Measurements from ENCODE around the gene CDC42BPB.

Gene CDC42BPB

DNA sequence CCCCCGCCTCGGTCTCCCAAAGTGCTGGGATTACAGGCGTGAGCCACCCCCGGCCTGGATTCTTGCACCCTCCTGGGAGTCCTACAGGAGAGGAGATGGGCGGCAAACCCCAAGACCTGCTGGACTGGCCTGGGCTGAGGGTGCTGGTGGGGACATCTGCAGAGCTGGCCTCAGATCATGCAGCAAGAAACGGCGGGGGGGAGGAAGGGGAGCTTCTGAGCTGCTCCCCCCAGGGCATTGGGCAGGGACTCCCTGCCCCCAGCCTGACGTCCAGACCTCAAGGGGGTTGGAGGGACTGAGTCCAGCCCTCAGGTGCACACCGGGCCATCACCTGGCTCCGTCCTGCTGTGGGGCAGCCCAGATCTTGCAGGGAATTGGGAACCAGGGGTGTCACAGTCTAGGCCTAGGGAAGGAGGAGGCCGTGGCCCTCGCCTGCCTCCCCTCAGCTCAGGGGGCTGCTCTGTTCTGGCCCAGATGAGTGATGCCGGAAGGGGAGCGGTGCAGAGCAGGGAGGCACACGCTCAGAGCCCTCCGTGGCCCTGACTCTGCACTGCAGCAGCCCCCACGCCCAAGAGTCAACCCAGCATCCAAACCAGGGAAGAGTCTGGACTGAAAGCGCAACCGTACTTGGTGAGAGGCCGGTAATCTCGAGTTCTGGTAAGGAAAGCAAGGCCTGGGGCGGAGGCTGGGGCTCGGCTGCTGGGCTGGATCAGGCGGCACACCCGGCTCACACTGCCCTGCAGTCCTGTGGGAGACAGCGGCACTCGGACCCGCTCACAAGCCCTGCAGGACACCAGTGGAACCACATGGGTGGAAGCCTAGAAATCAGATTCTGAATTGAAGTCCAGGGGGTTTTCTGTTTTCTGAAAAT lies 143.8 kb downstream of the CDC42BPB start:
- no peak overlapping the region for H3K18ac ChIP-seq (ENCODE audit: low read length)
- DNase-seq, result no peak
- no peaks in the 10 kb centered on the region for H3K36me3 ChIP-seq (ENCODE audit: control insufficient read depth, insufficient read depth, low read length)
- H2BK120ac ChIP-seq (ENCODE audit: low read depth, low read length), result no peak overlapping the region
- no peak overlapping the region for H2BK5ac ChIP-seq (ENCODE audit: low read length)
- no peak overlapping the region for H3K9ac ChIP-seq (ENCODE audit: low read length)
- no peak overlapping the region for H3K23ac ChIP-seq (ENCODE audit: low read length)
- no peaks in the 10 kb centered on the region for H3K79me1 ChIP-seq (ENCODE audit: low read length)
- no CpG with 5 or more reads among the region's 28 CpGs for WGBS (ENCODE audit: extremely low coverage, insufficient coverage, low lambda C conversion rate)
- H2AK5ac ChIP-seq (ENCODE audit: low read length), result no peak overlapping the region
- no peak overlapping the region for H2BK15ac ChIP-seq (replicated peaks; ENCODE audit: low read depth)
- no peaks in the 10 kb centered on the region for H3K4me1 ChIP-seq (ENCODE audit: control insufficient read depth, low read depth, low read length)
- H3K27me3 ChIP-seq (ENCODE audit: insufficient read depth, low read length, poor library complexity), result no peaks in the 10 kb centered on the region
- no peak overlapping the region for H3K4ac ChIP-seq (ENCODE audit: low read depth, low read length)
- H3K4me3 ChIP-seq (ENCODE audit: low read length), result no peak overlapping the region
- H3K4me2 ChIP-seq (ENCODE audit: low read length), result no peak overlapping the region
- no peak overlapping the region for H3K56ac ChIP-seq (ENCODE audit: low read length)
- no peak overlapping the region for H4K8ac ChIP-seq (ENCODE audit: low read depth, low read length)
- no peak overlapping the region for H4K5ac ChIP-seq (ENCODE audit: low read length)
- H3K27ac ChIP-seq (ENCODE audit: low read depth, low read length), result no peak overlapping the region
- no peaks in the 10 kb centered on the region for H3K79me2 ChIP-seq (ENCODE audit: control insufficient read depth, insufficient read depth, low read length)

DNA sequence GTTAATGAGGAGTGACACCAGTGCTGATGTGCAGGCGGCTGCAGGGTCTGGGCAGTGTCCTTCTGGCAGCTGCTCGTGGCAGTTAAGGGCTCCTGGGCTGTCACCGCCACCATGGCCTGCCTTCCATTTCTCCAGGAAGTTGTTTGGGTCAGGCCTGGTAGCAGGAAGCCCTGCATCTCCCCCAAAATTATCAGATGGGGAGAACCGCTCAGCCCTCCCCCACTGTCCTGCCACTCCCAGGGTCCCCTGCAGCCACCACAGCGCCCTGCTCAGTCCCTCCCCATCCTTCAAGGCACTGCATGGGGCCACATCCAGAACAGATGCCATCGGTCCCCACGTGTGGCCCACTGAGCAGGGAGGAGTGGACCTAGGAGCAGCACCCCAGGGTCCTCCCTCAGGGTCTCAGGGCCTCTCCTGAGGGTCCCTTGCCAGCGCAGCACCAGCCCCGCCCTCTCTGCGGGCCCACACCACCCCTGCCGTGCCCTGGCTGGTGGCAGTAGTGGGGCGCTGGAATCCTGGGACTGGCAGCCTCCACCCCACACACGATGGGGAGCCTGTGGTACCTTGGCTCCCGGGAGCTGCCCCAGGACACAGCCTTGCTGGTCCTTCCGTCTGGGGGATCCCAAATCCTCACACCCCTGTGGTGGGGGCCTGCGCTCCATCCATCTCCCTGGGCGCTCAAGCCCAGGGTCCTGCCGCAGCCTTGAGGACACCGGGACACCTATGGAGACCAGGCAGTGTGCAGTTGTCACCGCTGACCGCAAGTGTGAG lies 145.2 kb downstream of the CDC42BPB start:
- Histone ChIP-seq H3K23ac (ENCODE audit: low read length) (no peak overlapping the region), H2BK15ac (replicated peaks; ENCODE audit: low read depth) (no peak overlapping the region), H3K79me2 (ENCODE audit: control insufficient read depth, insufficient read depth, low read length) (no peaks in the 10 kb centered on the region), H4K5ac (ENCODE audit: low read length) (no peak overlapping the region), H3K4me2 (ENCODE audit: low read length) (no peak overlapping the region), H3K4me1 (ENCODE audit: control insufficient read depth, low read depth, low read length) (no peaks in the 10 kb centered on the region), H2AK5ac (ENCODE audit: low read length) (no peak overlapping the region), H3K9ac (ENCODE audit: low read length) (no peak overlapping the region), H2BK120ac (ENCODE audit: low read depth, low read length) (no peak overlapping the region), H3K27me3 (ENCODE audit: insufficient read depth, low read length, poor library complexity) (no peaks in the 10 kb centered on the region), H3K56ac (ENCODE audit: low read length) (no peak overlapping the region), H3K18ac (ENCODE audit: low read length) (no peak overlapping the region), H3K4ac (ENCODE audit: low read depth, low read length) (no peak overlapping the region), H3K4me3 (ENCODE audit: low read length) (no peak overlapping the region), H2BK5ac (ENCODE audit: low read length) (no peak overlapping the region), H3K79me1 (ENCODE audit: low read length) (no peaks in the 10 kb centered on the region), H3K27ac (ENCODE audit: low read depth, low read length) (no peak overlapping the region), H4K8ac (ENCODE audit: low read depth, low read length) (no peak overlapping the region), H3K36me3 (ENCODE audit: control insufficient read depth, insufficient read depth, low read length) (no peaks in the 10 kb centered on the region)
- WGBS (ENCODE audit: extremely low coverage, insufficient coverage, low lambda C conversion rate), result no CpG with 5 or more reads among the region's 21 CpGs
- DNase-seq, result no peak

DNA sequence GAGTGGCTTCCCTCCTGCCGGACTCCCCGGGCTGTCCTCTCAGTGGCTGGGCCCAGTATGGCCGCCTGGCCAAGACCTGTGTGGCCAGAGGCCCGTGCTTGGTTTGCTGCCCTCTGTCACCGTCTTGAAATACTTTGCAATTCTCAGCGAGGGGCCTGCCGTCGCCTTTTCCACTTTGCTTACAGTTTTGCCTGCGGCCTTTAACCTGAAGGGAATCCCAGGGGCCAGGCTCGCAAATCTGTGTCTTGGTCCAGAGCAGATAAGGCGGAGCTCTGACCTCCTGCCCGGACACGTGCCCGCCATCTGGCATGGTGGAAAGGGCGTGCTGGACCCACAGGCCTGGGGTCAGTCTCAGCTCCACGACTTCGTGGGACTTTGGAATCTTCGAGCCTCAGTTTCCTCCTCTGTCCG lies 145.8 kb downstream of the CDC42BPB start:
- H3K4me1 ChIP-seq (ENCODE audit: control insufficient read depth, low read depth, low read length), result no peaks in the 10 kb centered on the region
- H4K5ac ChIP-seq (ENCODE audit: low read length), result no peak overlapping the region
- H2BK120ac ChIP-seq (ENCODE audit: low read depth, low read length), result no peak overlapping the region
- H3K79me2 ChIP-seq (ENCODE audit: control insufficient read depth, insufficient read depth, low read length), result no peaks in the 10 kb centered on the region
- H3K27me3 ChIP-seq (ENCODE audit: insufficient read depth, low read length, poor library complexity), result no peaks in the 10 kb centered on the region
- H2BK15ac ChIP-seq (replicated peaks; ENCODE audit: low read depth), result no peak overlapping the region
- H3K36me3 ChIP-seq (ENCODE audit: control insufficient read depth, insufficient read depth, low read length), result no peaks in the 10 kb centered on the region
- no peak for DNase-seq
- H4K8ac ChIP-seq (ENCODE audit: low read depth, low read length), result no peak overlapping the region
- no peak overlapping the region for H3K4me2 ChIP-seq (ENCODE audit: low read length)
- no peak overlapping the region for H3K4me3 ChIP-seq (ENCODE audit: low read length)
- H3K4ac ChIP-seq (ENCODE audit: low read depth, low read length), result no peak overlapping the region
- H3K56ac ChIP-seq (ENCODE audit: low read length), result no peak overlapping the region
- no peak overlapping the region for H3K27ac ChIP-seq (ENCODE audit: low read depth, low read length)
- no peak overlapping the region for H3K9ac ChIP-seq (ENCODE audit: low read length)
- H2AK5ac ChIP-seq (ENCODE audit: low read length), result no peak overlapping the region
- WGBS (ENCODE audit: extremely low coverage, insufficient coverage, low lambda C conversion rate), result no CpG with 5 or more reads among the region's 19 CpGs
- H3K79me1 ChIP-seq (ENCODE audit: low read length), result no peaks in the 10 kb centered on the region
- no peak overlapping the region for H2BK5ac ChIP-seq (ENCODE audit: low read length)
- no peak overlapping the region for H3K23ac ChIP-seq (ENCODE audit: low read length)
- no peak overlapping the region for H3K18ac ChIP-seq (ENCODE audit: low read length)

DNA sequence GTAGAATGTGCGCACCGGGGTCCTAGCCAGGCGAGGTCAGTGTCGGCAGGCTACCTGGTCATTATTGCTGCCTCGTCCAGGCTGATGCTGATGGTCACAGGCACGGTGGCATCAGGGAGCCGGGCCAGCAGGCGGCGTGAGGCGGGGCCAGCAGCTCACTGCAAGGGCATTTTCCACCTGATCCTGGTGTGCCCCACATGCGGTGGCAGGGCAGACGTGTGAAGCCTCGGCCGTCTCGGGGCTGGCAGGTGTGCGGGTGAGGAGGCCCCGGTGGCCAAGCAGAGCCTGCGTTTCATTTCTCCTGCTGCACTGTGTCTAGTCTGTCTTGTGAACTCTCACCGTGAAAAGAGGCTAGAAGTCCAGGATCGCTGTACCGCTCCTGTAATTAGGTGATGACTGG lies 146.9 kb downstream of the CDC42BPB start:
- H2BK120ac ChIP-seq (ENCODE audit: low read depth, low read length), result no peak overlapping the region
- H3K23ac ChIP-seq (ENCODE audit: low read length), result no peak overlapping the region
- no peak for DNase-seq
- H4K8ac ChIP-seq (ENCODE audit: low read depth, low read length), result no peak overlapping the region
- no peak overlapping the region for H3K4me3 ChIP-seq (ENCODE audit: low read length)
- WGBS (ENCODE audit: extremely low coverage, insufficient coverage, low lambda C conversion rate), result no CpG with 5 or more reads among the region's 21 CpGs
- H2AK5ac ChIP-seq (ENCODE audit: low read length), result no peak overlapping the region
- H4K5ac ChIP-seq (ENCODE audit: low read length), result no peak overlapping the region
- H2BK15ac ChIP-seq (replicated peaks; ENCODE audit: low read depth), result no peak overlapping the region
- H3K79me2 ChIP-seq (ENCODE audit: control insufficient read depth, insufficient read depth, low read length), result no peaks in the 10 kb centered on the region
- H3K4ac ChIP-seq (ENCODE audit: low read depth, low read length), result no peak overlapping the region
- no peaks in the 10 kb centered on the region for H3K79me1 ChIP-seq (ENCODE audit: low read length)
- H2BK5ac ChIP-seq (ENCODE audit: low read length), result no peak overlapping the region
- H3K4me2 ChIP-seq (ENCODE audit: low read length), result no peak overlapping the region
- H3K27me3 ChIP-seq (ENCODE audit: insufficient read depth, low read length, poor library complexity), result no peaks in the 10 kb centered on the region
- H3K4me1 ChIP-seq (ENCODE audit: control insufficient read depth, low read depth, low read length), result no peaks in the 10 kb centered on the region
- H3K36me3 ChIP-seq (ENCODE audit: control insufficient read depth, insufficient read depth, low read length), result no peaks in the 10 kb centered on the region
- H3K56ac ChIP-seq (ENCODE audit: low read length), result no peak overlapping the region
- H3K27ac ChIP-seq (ENCODE audit: low read depth, low read length), result no peak overlapping the region
- no peak overlapping the region for H3K9ac ChIP-seq (ENCODE audit: low read length)
- H3K18ac ChIP-seq (ENCODE audit: low read length), result no peak overlapping the region

DNA sequence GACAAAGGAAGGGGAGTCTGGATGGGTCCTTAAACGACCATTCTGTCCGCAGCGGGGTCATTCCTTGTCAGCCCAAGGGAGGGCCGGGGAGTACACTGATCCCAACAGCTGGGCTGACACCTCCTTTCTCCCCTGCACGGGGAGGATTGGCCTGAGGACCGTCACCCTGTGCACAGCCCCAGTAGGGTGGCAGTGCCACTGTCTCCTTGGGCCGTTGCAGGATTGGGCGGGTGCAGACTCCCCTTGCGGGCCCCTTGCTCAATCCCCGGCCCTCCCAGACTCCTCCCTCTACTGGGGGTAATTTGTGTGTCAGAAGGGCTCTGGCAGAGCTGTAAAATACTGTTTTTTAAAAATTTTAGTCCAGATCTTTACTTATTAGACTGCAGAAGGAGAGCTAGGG lies 147.4 kb downstream of the CDC42BPB start:
- no peak overlapping the region for H3K4ac ChIP-seq (ENCODE audit: low read depth, low read length)
- H3K4me2 ChIP-seq (ENCODE audit: low read length), result no peak overlapping the region
- no peak overlapping the region for H3K27ac ChIP-seq (ENCODE audit: low read depth, low read length)
- no CpG with 5 or more reads among the region's 10 CpGs for WGBS (ENCODE audit: extremely low coverage, insufficient coverage, low lambda C conversion rate)
- no peak for DNase-seq
- H3K36me3 ChIP-seq (ENCODE audit: control insufficient read depth, insufficient read depth, low read length), result no peaks in the 10 kb centered on the region
- no peak overlapping the region for H3K9ac ChIP-seq (ENCODE audit: low read length)
- no peak overlapping the region for H3K56ac ChIP-seq (ENCODE audit: low read length)
- no peak overlapping the region for H2BK15ac ChIP-seq (replicated peaks; ENCODE audit: low read depth)
- H3K27me3 ChIP-seq (ENCODE audit: insufficient read depth, low read length, poor library complexity), result no peaks in the 10 kb centered on the region
- H2BK120ac ChIP-seq (ENCODE audit: low read depth, low read length), result no peak overlapping the region
- H3K79me1 ChIP-seq (ENCODE audit: low read length), result no peaks in the 10 kb centered on the region
- H4K5ac ChIP-seq (ENCODE audit: low read length), result no peak overlapping the region
- H3K23ac ChIP-seq (ENCODE audit: low read length), result no peak overlapping the region
- H3K4me3 ChIP-seq (ENCODE audit: low read length), result no peak overlapping the region
- H3K4me1 ChIP-seq (ENCODE audit: control insufficient read depth, low read depth, low read length), result no peaks in the 10 kb centered on the region
- no peak overlapping the region for H2AK5ac ChIP-seq (ENCODE audit: low read length)
- no peak overlapping the region for H3K18ac ChIP-seq (ENCODE audit: low read length)
- H3K79me2 ChIP-seq (ENCODE audit: control insufficient read depth, insufficient read depth, low read length), result no peaks in the 10 kb centered on the region
- no peak overlapping the region for H4K8ac ChIP-seq (ENCODE audit: low read depth, low read length)
- H2BK5ac ChIP-seq (ENCODE audit: low read length), result no peak overlapping the region

All from mesendoderm (in vitro differentiated cells).